Thoracic aorta (tissue), 2 donors: Measurements from ENCODE around the gene PDHX. TPM values are rescaled to one million over a fixed set of nuclear protein-coding genes. Genes with fewer than 3 reads are reported as not detected.

Experiments used
- ATAC-seq: fragments of 150-250 bp; one replicate; pipeline ENCODE4 v1.8.0; 2017; ENCODE audit warnings: low read depth; ENCODE audit not compliant: insufficient number of reproducible peaks, low FRiP score
- DNase-seq: peaks from one replicate; pipeline ENCODE4 v3.0.0-alpha.2; 2020; ENCODE audit warnings: low spot score
- H3K27ac ChIP-seq, 2 donors: fragments of 200-600 bp; sonication (generic); 1 replicate in 1 of 2; 2 replicates in 1 of 2; pipeline ENCODE4 v1.5.1; 2016; ENCODE audit warnings: mild to moderate bottlenecking in 2 of 2, moderate library complexity in 2 of 2
- H3K27me3 ChIP-seq: fragments of 200-600 bp; sonication (generic); replicated peaks from 2 replicates; pipeline ENCODE4 v1.6.0; 2016; ENCODE audit warnings: mild to moderate bottlenecking; ENCODE audit not compliant: insufficient read depth
- H3K36me3 ChIP-seq: fragments of 200-600 bp; sonication (generic); one replicate; pipeline ENCODE4 v1.5.1; 2016
- H3K4me1 ChIP-seq, 2 donors: fragments of 200-600 bp; sonication (generic); 1 replicate in 1 of 2; 2 replicates in 1 of 2; pipeline versions ENCODE4 v1.5.1 to v1.6.0; 2016; ENCODE audit warnings: low read depth in 2 of 2, mild to moderate bottlenecking in 1 of 2; ENCODE audit not compliant: control insufficient read depth in 1 of 2
- H3K4me3 ChIP-seq: fragments of 200-600 bp; sonication (generic); 2 replicates; pipeline ENCODE4 v1.5.1; 2016; ENCODE audit warnings: mild to moderate bottlenecking
- H3K9me3 ChIP-seq: fragments of 200-600 bp; sonication (generic); 2 replicates; pipeline ENCODE4 v1.5.1; 2016
- total RNA-seq, 2 donors: library from RNA; depleted of rRNA; stranded (reverse); fragments of >200 nt; gene quantifications; one replicate each; pipeline versions ENCODE4 v1.1.0 to v1.2.3, GENCODE V29; 2016
- TF ChIP-seq, protein P1 (sequence below): fragments of 200-600 bp; sonication (generic); IDR thresholded peaks from one replicate; pipeline ENCODE4 v1.5.1; 2019; ENCODE audit warnings: antibody characterized with exemption

The PDHX gene
- total RNA-seq, 2 donors from 2014 or later, result 19.8 to 27.5 TPM

- Histone ChIP-seq H3K27me3 (no peaks in the 10 kb centered on the region), H3K27ac (no peak overlapping the region), H3K9me3 (no peaks in the 10 kb centered on the region), H3K4me3 (no peak overlapping the region), H3K36me3 (no peaks in the 10 kb centered on the region), H3K4me1 (peaks cover 4 to 27% of the 10 kb centered on the region in 2 donors)
- ATAC-seq (no peak), DNase-seq (no peak)
- TF ChIP-seq, protein P1, sequence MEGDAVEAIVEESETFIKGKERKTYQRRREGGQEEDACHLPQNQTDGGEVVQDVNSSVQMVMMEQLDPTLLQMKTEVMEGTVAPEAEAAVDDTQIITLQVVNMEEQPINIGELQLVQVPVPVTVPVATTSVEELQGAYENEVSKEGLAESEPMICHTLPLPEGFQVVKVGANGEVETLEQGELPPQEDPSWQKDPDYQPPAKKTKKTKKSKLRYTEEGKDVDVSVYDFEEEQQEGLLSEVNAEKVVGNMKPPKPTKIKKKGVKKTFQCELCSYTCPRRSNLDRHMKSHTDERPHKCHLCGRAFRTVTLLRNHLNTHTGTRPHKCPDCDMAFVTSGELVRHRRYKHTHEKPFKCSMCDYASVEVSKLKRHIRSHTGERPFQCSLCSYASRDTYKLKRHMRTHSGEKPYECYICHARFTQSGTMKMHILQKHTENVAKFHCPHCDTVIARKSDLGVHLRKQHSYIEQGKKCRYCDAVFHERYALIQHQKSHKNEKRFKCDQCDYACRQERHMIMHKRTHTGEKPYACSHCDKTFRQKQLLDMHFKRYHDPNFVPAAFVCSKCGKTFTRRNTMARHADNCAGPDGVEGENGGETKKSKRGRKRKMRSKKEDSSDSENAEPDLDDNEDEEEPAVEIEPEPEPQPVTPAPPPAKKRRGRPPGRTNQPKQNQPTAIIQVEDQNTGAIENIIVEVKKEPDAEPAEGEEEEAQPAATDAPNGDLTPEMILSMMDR, result no peak
Measured at GRCh38 chr11:35034401-35034800, 118.0 kb downstream of the PDHX start.

DNA sequence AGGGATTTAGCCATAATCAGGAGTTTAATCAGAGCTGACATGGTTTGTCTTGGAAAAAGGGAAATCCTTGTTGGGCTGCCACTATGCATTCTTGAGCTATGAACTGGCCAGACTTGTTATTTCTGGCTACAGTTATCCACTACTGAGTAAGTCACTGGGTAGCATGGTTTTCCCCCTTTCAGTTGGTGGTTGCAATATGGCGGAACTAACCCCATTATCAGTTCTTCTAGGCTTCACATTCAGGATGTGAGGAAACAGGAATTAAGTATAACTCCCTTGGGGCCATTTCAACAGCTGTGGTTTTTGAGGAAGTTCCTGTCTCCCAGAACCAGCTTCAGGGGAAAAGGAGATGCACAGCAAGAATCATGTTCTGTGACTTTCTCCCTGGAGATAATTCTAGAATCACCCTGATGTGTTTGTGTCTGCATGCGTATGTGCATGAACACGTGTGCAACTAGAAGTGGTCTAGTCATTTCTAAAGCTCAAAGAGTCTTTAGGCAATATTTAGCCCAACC is 119.5 kb downstream of the PDHX start:
- Histone ChIP-seq H3K9me3 (no peaks in the 10 kb centered on the region), H3K27ac (no peak overlapping the region), H3K4me1 (peaks cover 3 to 20% of the 10 kb centered on the region in 2 donors), H3K4me3 (no peak overlapping the region), H3K27me3 (no peaks in the 10 kb centered on the region), H3K36me3 (no peaks in the 10 kb centered on the region)
- peak; percentile 53 for ATAC-seq
- DNase-seq, result no peak
- TF ChIP-seq, protein P1, result no peak

DNA sequence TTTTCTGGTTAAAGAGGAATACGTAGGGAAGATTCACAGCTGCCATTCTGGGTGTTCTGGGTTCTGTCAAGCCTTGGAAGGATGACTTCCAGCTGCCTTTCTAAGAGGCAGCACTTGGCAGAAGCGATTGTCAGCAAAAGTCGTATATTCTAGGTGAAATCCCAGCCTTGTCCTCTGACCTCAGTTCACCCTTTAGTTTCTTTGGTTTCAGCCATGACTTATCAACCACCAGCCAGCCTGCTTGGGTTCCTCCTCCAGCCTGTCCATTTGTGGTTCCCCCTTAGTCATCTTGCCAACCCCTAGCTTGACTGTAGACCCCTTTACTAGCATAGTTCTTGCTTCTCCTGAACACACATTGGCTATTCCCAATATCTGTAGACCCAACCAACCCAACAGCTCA is 120.2 kb downstream of the PDHX start:
- no peaks in the 10 kb centered on the region for H3K9me3 ChIP-seq
- TF ChIP-seq, protein P1, result no peak
- no peaks in the 10 kb centered on the region for H3K36me3 ChIP-seq
- ATAC-seq, result no peak
- H3K27me3 ChIP-seq, result no peaks in the 10 kb centered on the region
- DNase-seq, result no peak
- no peak overlapping the region for H3K4me3 ChIP-seq
- peaks cover 0 to 15% of the 10 kb centered on the region in 2 donors for H3K4me1 ChIP-seq
- no peak overlapping the region for H3K27ac ChIP-seq

GRCh38 chr11:35038211-35038928 is 122.0 kb downstream of the PDHX start:
- no peak for ATAC-seq
- no peaks in the 10 kb centered on the region for H3K9me3 ChIP-seq
- TF ChIP-seq, protein P1, result no peak

DNA sequence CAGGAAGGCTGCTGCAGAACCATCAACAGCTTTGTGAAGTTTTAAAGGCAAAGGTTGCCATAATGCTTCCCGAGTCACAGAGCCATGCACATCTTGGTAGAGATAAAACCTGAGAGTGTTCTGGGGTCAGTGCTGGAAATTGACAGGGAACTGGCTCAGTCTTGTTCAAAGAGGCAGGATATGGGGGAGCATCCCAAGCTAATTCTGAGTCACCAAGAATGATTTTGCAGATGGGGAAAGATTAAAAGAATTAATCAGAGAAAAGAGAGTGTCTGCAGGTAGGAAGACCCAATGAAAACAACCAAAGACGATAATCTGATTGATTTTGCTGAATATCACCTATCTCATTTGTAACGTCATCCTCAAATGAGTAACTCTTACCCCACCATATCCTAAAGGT is 122.7 kb downstream of the PDHX start:
- Histone ChIP-seq H3K9me3 (no peaks in the 10 kb centered on the region), H3K36me3 (no peaks in the 10 kb centered on the region), H3K27ac (no peak overlapping the region), H3K4me3 (no peak overlapping the region), H3K27me3 (no peaks in the 10 kb centered on the region), H3K4me1 (peaks cover 0 to 24% of the 10 kb centered on the region in 2 donors)
- TF ChIP-seq, protein P1, result no peak
- ATAC-seq (no peak), DNase-seq (no peak)

More at GRCh38 chr11:35038211-35038928, 122.0 kb downstream of the PDHX start:
- Histone ChIP-seq H3K27me3 (no peaks in the 10 kb centered on the region), H3K27ac (no peak overlapping the region), H3K4me3 (no peak overlapping the region), H3K36me3 (no peaks in the 10 kb centered on the region), H3K4me1 (peaks cover 0 to 17% of the 10 kb centered on the region in 2 donors)
- no peak for DNase-seq
